Measurements from ENCODE around the gene STX12. TPM values are rescaled to one million over a fixed set of nuclear protein-coding genes. Genes with fewer than 3 reads are reported as not detected.

Gene STX12
- total RNA-seq, 1 experiment from 2014 or later = 9.9 TPM

DNA sequence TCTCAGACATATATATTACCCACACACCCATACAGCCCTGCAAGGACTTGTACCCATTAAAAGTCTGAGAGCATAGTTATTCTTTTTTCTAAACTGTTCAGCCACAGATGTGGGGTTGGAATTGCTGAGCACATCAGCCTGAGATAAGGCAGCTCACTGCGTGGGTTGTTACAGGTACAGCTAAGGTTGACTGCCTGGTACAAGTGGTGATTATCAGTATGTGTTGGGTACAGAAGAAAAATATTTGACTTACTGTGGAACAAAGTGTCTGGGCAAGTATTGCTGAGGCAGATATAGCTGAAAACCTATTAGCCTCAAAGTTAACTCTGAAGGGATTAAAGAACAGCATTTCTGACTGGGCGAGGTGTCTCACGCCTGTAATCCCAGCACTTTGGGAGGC, 5.0 kb downstream of the STX12 start:
- Mint-ChIP-seq H3K27ac (no peak overlapping the region), H3K9me3 (no peaks in the 10 kb centered on the region), H3K27me3 (ENCODE audit: low read depth) (no peaks in the 10 kb centered on the region), H3K4me1 (peaks cover 6 to 7% of the 10 kb centered on the region in 2 experiments), H3K4me3 (no peak overlapping the region), H3K36me3 (ENCODE audit: insufficient read depth in 1 of 3, low read depth in 3 of 3) (no peaks in the 10 kb centered on the region; a peak in 1 of 7 replicates)
- H4K91ac ChIP-seq (ENCODE audit: insufficient read length, low read depth, low read length) = no peak overlapping the region
- peaks cover 4% of the 10 kb centered on the region for H3K23me2 ChIP-seq (ENCODE audit: insufficient read length, low read depth, low read length, poor library complexity, severe bottlenecking)
- no peak overlapping the region for H2BK15ac ChIP-seq (ENCODE audit: low read depth, low read length)
- H3K9ac ChIP-seq (ENCODE audit: extremely low read depth, insufficient read length, low read length) = no peak overlapping the region
- H2BK5ac ChIP-seq (ENCODE audit: insufficient read length, low read length) = no peak overlapping the region
- H3K23ac ChIP-seq (ENCODE audit: insufficient read length, low read depth, low read length) = no peak overlapping the region
- no peak overlapping the region for H2BK120ac ChIP-seq (ENCODE audit: low read depth, low read length, poor library complexity, severe bottlenecking)
- H3K79me1 ChIP-seq (ENCODE audit: insufficient read depth, low read depth, low read length, poor library complexity, severe bottlenecking) = no peaks in the 10 kb centered on the region
- no peak overlapping the region for H2BK12ac ChIP-seq (ENCODE audit: insufficient read length, low read depth, low read length)
- H2AFZ ChIP-seq (ENCODE audit: low read length) = no peak overlapping the region
- no peak overlapping the region for H3K4ac ChIP-seq (ENCODE audit: low read depth, low read length)
- no peak overlapping the region for H2BK20ac ChIP-seq (ENCODE audit: low read depth, low read length, poor library complexity, severe bottlenecking)
- no peaks in the 10 kb centered on the region for H3K9me3 ChIP-seq (ENCODE audit: control insufficient read depth, low read depth, low read length)
- H3K14ac ChIP-seq (ENCODE audit: insufficient read depth, low read length) = no peak overlapping the region
- no peak for DNase-seq
- no peak overlapping the region for H3K56ac ChIP-seq (ENCODE audit: insufficient read length, low read depth, low read length)
- no peak overlapping the region for H3K4me2 ChIP-seq (ENCODE audit: insufficient read depth, insufficient read length, low read length)
- no peak overlapping the region for H2AK5ac ChIP-seq (ENCODE audit: insufficient read length, low read length)
- no peaks in the 10 kb centered on the region for H3K27me3 ChIP-seq (ENCODE audit: insufficient read depth, low read length)
- no peak overlapping the region for H3K27ac ChIP-seq (ENCODE audit: insufficient read length, low read depth, low read length)
- no peak overlapping the region for H3T11ph ChIP-seq (ENCODE audit: low read length)
- H3K4me1 ChIP-seq (ENCODE audit: insufficient read depth, low read length) = no peaks in the 10 kb centered on the region
- H3K18ac ChIP-seq (ENCODE audit: insufficient read length, low read depth, low read length) = no peak overlapping the region
- no peaks in the 10 kb centered on the region for H4K20me1 ChIP-seq (ENCODE audit: control insufficient read depth, insufficient read depth, insufficient read length)
- WGBS (ENCODE audit: extremely low coverage, insufficient read length, low lambda C conversion rate) = no CpG with 5 or more reads among the region's 3 CpGs
- H4K5ac ChIP-seq (ENCODE audit: insufficient read length, low read depth, low read length) = no peak overlapping the region
- TF ChIP-seq, protein P1, sequence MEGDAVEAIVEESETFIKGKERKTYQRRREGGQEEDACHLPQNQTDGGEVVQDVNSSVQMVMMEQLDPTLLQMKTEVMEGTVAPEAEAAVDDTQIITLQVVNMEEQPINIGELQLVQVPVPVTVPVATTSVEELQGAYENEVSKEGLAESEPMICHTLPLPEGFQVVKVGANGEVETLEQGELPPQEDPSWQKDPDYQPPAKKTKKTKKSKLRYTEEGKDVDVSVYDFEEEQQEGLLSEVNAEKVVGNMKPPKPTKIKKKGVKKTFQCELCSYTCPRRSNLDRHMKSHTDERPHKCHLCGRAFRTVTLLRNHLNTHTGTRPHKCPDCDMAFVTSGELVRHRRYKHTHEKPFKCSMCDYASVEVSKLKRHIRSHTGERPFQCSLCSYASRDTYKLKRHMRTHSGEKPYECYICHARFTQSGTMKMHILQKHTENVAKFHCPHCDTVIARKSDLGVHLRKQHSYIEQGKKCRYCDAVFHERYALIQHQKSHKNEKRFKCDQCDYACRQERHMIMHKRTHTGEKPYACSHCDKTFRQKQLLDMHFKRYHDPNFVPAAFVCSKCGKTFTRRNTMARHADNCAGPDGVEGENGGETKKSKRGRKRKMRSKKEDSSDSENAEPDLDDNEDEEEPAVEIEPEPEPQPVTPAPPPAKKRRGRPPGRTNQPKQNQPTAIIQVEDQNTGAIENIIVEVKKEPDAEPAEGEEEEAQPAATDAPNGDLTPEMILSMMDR (conservative IDR thresholded peaks at IDR 0.05) = no peak
- no peaks in the 10 kb centered on the region for H3K79me2 ChIP-seq (ENCODE audit: insufficient read depth, low read length)
- no peak overlapping the region for H4K8ac ChIP-seq (replicated peaks; ENCODE audit: insufficient read length, low read depth, low read length)
